ENCODE results near the gene DUS1L. TPM values are rescaled to one million over a fixed set of nuclear protein-coding genes. Genes with fewer than 3 reads are reported as not detected.

The DUS1L gene
- total RNA-seq, 4 donors from 2014 or later, result 65.8 to 113 (median 89.8) TPM

GRCh38 chr17:82031885-82032627 lies 33.5 kb downstream of the DUS1L start:
- no peak for DNase-seq (ENCODE audit: low spot score in 2 of 2)
- H3K4me3 ChIP-seq (ENCODE audit: low read depth, poor library complexity, severe bottlenecking), result peak overlapping the region; percentile 8
- intact Hi-C loops (cut with DNase I; ENCODE audit: low total_unique reads), result loop anchor here (5.0 kb wide), 1 partner anchor 330 kb away; no protein-coding TSS in a partner anchor
- 10 to 17% methylated on average over 12 to 29 of the region's 59 CpGs for WGBS, 2 donors
- TF ChIP-seq CTCF (IDR thresholded peaks at IDR 0.05) (no peak), POLR2A (IDR thresholded peaks at IDR 0.05) (no peak)

- H3K4me3 ChIP-seq (ENCODE audit: low read depth, poor library complexity, severe bottlenecking), result peak within 1 kb of the TSS; percentile 17
- WGBS, 2 donors, result 0% methylated on average over 5 of the region's 96 CpGs; no CpG with 5 or more reads in 1 of the 2 donors
- intact Hi-C loops (cut with DNase I; ENCODE audit: low total_unique reads), result loop anchor here (5.0 kb wide), 1 partner anchor 331 kb away; no protein-coding TSS in a partner anchor
- TF ChIP-seq CTCF (IDR thresholded peaks at IDR 0.05), result no peak
- TF ChIP-seq POLR2A (IDR thresholded peaks at IDR 0.05), result no peak
- no peak for DNase-seq (ENCODE audit: low spot score in 2 of 2)
These were observed 34.2 kb downstream of the DUS1L start, which contains the start of gene RAC3 for GRCh38 chr17:82031303-82031884. TSS of gene RAC3 (plus strand) at chr17:82031678. CDS start at chr17:82031762, 84 bp downstream.

- H3K4me3 ChIP-seq (ENCODE audit: low read depth, poor library complexity, severe bottlenecking), result peak overlapping the region; percentile 17
- WGBS, 2 donors, result 0% methylated on average over 23 to 81 of the region's 94 CpGs
- no peak for TF ChIP-seq POLR2A (IDR thresholded peaks at IDR 0.05)
- TF ChIP-seq CTCF (IDR thresholded peaks at IDR 0.05), result peak in 1 of 3 donors; percentile 80
- peak; percentile 67 to 97 for DNase-seq (ENCODE audit: low spot score in 2 of 2)
- intact Hi-C loops (cut with DNase I; ENCODE audit: low total_unique reads), result loop anchor here (5.0 kb wide), 1 partner anchor 332 kb away; no protein-coding TSS in a partner anchor
These were observed 34.9 kb downstream of the DUS1L start for GRCh38 chr17:82030470-82031302.

- TF ChIP-seq POLR2A (IDR thresholded peaks at IDR 0.05) (no peak), CTCF (IDR thresholded peaks at IDR 0.05) (no peak)
- 51 to 61% methylated on average over 19 of the region's 31 CpGs for WGBS, 2 donors
- intact Hi-C loops (cut with DNase I; ENCODE audit: low total_unique reads), result loop anchor here (2.0 to 5.0 kb wide), 2 partner anchors 125 to 332 kb away; no protein-coding TSS in a partner anchor
- DNase-seq (ENCODE audit: low spot score in 2 of 2), result no peak
- H3K4me3 ChIP-seq (ENCODE audit: low read depth, poor library complexity, severe bottlenecking), result no peak overlapping the region
These were observed 35.6 kb downstream of the DUS1L start for GRCh38 chr17:82029990-82030469.

GRCh38 chr17:82029391-82029790 lies 36.2 kb downstream of the DUS1L start:
- DNase-seq (ENCODE audit: low spot score in 2 of 2), result no peak
- no peak for TF ChIP-seq POLR2A (IDR thresholded peaks at IDR 0.05)
- intact Hi-C loops (cut with DNase I; ENCODE audit: low total_unique reads), result loop anchor here (2.0 kb wide), 1 partner anchor 125 kb away; no protein-coding TSS in a partner anchor
- 56 to 69% methylated on average over 11 to 16 of the region's 16 CpGs for WGBS, 2 donors
- H3K4me3 ChIP-seq (ENCODE audit: low read depth, poor library complexity, severe bottlenecking), result no peak overlapping the region
